Stimulated activated CD4-positive, alpha-beta T cell treated with anti-CD3 and anti-CD28 coated beads, Interleukin-1b, Interleukin-23, amount 100 ng/mL, for 1 hour (primary cell): ENCODE measurements around the gene MTMR11.
"Not testable (repeated sequence)": the region's sequence is repeated elsewhere in the genome, so short reads cannot be mapped to it uniquely, and the experiment has no call there.

Experiments used
- DNase-seq, 2 donors: peaks; one replicate each; pipeline ENCODE4 v3.0.0-alpha.2; 2020; ENCODE audit warnings: low read depth in 2 of 2

The MTMR11 gene, protein sequence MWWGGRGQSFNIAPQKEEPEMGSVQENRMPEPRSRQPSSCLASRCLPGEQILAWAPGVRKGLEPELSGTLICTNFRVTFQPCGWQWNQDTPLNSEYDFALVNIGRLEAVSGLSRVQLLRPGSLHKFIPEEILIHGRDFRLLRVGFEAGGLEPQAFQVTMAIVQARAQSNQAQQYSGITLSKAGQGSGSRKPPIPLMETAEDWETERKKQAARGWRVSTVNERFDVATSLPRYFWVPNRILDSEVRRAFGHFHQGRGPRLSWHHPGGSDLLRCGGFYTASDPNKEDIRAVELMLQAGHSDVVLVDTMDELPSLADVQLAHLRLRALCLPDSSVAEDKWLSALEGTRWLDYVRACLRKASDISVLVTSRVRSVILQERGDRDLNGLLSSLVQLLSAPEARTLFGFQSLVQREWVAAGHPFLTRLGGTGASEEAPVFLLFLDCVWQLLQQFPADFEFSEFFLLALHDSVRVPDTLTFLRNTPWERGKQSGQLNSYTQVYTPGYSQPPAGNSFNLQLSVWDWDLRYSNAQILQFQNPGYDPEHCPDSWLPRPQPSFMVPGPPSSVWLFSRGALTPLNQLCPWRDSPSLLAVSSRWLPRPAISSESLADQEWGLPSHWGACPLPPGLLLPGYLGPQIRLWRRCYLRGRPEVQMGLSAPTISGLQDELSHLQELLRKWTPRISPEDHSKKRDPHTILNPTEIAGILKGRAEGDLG

DNA sequence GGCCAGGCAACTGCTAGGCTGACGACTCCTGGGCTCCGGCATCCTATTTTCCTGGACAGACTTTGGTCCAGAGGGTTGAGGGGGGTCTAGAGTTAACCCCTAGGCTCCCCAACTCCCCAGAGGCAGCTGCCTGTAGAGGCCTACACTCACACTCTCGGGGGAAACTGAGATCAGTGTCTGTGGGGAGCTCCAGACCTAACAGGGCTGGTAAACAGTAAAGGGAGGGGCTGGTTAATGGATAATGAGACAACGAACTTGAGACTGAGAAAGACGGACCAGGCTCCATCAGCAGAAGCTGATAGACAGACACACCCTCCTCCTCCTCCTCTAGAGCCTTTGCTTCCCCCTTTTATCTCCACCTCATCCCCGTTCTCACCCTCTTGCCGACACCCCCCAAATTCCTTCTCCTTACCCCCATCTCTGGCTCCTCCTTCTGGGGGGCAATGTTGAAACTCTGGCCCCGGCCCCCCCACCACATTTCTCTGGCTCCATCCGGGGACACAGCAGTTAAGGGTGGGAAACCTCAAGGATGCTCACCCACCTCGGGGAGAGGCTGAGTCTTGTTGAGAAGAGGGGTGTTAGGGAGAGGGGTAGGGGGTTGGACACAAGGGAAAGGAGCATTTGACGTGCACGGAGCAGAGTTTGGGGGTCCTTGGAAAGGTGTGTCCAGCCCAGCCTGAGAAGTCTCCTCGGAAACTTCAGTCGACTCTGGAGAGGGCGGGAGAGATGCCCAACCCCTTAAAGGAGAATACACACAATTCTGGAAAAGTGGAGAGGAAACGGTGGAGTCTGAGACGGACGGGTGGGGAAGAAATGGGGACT is at the start of gene MTMR11:
Gene MTMR11 (minus strand): TSS at position 710 of the 822 bp plus-strand sequence. CDS start 232 bp downstream, at position 478.
- no peak for DNase-seq

DNA sequence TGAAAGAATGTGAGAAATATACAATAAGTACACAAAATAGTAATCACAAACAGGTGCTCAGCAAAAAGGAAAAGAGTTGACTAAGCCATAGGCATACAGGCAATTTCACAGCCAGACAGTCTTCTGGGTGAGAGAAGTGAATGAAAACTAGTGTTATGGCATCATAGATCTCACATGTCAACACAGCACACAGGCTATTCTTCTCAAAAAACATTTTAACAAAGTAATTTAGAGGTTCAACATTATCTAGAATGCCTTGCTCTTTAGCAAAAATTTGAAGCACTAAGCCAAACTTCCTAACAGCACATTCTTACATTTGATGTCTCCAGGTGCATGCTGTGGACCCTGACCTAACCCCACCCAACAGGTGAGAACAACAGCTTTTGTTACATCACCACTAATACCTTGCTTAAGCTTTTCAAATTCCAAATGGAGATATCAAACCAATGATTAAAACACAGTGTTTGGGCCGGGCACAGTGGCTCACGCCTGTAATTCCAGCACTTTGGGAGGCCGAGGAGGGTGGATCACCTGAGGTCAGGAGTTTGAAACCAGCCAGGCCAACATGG is 43.4 kb upstream of the MTMR11 start:
- no peak for DNase-seq

DNA sequence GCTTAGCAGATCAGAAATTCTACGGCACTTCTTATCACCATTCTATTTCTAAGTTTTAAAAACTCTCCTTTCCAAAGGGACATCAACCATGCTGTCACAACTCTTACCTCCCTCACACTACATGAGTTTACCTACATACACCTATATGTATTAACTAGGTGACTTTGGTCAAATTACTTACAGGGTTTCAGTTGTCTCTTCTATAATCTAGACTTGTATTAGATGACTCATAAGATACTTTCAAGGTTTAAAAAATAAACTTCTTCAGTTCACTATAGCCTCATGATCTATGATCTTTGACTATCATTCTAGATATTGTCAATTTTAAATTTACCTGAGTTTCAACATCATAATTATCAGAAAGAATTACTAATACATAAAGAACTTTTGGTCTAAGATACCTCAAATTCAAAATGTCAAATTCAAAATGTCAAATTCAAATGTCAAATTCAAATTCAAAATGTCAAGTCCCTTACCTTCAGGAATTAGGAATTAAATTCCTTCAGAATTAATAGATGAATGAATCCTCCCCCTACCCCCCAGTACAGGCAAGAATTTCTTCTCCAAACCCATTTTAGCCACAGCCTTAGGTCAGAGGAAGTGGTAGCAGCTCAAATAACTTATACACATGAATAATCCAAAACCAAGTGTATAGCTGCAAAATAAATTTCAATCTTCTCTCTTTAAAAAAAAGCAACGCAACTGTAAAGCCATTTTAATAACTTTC is 42.7 kb upstream of the MTMR11 start:
- DNase-seq = no peak

DNA sequence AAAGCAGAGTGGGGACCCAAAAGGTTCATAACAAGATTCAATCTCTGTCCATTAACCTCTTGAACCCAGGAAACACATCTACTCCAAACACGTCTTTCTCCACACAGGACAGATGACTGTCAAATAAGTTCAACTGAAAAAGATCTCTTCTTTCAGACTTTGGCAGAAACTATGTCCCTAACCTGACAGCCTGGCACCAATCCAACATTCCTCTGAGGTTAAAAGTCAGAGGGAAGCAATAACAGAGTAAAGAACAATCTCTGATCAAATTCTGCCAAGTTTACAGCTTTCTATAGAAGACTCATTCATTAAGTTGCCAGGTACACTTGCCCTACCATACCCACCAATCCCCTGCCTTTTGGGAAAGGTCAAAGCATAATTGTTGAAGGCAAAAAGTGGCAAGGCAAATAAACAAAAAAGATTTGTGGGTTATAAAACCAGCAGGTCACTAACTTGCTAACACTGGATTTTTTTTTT is 41.9 kb upstream of the MTMR11 start:
- no peak for DNase-seq

DNA sequence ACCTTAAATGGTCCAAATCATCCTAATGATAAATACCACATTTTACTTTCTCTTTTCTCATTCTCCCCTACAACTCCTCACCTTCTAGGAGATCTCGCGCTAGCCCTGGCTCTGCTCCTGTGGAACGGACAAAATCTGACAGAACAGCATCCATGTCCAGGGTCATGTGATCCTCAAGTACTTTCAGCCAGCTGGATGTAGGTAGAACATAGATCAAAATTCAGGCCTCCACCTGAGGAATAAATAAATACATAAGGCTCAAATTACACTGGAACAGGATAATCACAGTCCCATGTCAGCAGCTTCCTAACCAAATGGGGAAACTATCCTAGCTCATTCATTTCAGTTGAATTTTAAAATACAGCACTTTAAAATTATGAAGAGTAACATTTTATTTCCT is 40.7 kb upstream of the MTMR11 start:
- no peak for DNase-seq

DNA sequence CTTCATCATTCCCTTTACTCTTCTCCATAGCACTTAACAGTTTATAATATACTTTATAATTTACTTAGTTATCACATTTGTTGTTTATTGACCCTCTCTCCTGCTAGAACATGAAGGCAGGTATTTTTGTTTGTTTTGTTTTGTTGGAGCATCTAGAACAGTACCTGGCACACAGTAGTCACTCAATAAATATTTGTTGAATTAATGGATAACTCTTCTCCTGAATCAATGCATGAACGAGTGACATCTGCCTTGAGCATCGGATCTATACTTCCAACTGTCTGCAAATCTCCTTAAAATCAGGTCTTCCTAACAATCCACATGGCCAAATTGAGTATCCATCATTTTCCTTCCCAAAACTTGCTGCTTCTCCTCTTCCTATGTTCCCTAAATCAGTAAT is 35.9 kb upstream of the MTMR11 start:
- DNase-seq = no peak

DNA sequence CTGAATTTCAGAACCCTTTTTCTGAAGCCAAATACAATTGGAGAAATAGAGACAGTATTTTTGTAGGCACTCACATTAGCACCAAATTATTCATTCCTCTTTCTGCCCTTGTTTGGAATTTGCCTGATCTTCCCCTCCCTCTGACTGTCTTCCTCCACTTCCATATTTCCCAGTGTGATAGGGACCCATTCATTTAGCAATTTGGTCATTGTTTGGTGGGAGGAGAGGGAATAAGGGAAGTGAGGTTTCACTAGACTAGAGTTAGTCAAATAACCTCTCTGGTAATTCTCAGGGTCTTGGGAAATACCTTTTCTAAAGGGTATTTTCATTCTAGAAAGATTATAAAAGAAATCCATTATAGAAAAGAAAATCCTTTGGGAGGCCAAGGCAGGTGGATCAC is 31.0 kb upstream of the MTMR11 start:
- DNase-seq = no peak

DNA sequence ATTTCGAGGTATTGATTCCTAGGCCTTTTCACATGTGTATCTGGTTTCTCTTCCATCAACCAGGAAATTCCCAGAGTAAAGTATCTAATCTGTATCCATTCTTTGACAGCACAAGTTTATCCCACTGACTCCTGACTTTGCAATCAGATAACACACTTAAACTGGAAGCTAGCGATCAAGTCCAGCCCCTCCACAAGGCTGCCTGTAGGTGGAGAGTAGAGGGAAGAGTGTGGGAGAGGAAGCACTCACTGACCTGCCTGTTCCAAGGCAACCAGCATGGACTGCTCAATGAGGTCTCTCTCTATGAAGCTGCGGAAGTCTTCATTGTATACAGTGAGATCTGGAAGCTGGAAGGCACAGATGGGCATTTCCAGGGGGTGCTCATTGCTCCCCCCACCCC is 30.4 kb upstream of the MTMR11 start:
- no peak for DNase-seq

DNA sequence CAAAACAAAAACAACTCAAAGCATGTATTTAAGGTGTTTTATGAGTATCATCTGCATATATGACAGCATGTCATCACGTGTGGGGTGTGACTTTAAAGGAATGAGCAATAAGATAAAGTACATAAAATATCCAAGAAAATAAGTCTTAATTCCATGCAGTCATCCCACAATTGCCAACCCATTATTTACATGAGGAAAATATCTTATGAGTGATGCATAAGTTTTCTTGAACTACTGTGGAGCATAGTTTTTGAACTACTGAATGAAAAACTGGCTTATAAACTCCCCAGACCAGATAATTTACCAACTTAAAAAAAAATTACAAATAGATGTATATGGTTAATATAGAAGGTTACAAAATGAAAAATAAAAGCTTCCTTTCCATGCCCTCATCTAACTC is 29.7 kb upstream of the MTMR11 start:
- no peak for DNase-seq

DNA sequence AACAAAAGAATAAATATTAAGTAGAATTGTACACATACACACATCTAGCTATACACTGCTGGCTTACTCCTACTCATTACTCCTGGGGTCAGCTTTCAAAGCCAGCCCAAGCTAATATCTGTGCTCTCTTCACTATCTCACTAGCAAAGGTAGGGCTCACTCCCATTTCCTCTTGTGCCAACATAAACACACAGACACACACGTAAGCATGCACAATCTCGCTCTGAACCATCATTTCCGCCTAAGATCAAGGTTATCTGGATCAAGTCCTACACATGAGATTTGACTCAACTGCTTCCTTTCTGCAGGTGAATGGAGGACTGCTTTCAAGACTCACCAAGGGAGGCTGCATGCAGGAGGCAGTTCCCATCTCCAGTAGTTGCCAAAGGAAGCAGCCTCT is 28.8 kb upstream of the MTMR11 start:
- no peak for DNase-seq

DNA sequence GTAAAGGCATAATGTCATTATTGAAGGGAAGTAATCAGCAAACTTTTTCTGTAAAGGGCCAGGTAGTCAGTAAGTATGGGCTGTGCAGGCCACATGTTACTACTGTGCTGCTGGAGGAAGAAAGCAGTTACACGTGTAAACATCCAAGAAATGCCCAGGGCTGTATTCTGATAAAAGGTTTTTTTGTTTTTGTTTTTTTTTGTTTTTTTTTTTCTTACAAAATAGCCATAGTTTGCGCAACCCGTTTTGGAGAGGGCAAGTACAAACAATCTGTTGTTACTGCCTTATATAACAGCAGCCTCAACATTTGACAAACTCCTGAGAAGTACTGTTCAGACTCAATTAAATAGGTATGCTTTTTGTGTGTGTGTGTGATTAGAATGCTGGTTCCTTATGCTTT is 26.7 kb upstream of the MTMR11 start:
- no peak for DNase-seq

DNA sequence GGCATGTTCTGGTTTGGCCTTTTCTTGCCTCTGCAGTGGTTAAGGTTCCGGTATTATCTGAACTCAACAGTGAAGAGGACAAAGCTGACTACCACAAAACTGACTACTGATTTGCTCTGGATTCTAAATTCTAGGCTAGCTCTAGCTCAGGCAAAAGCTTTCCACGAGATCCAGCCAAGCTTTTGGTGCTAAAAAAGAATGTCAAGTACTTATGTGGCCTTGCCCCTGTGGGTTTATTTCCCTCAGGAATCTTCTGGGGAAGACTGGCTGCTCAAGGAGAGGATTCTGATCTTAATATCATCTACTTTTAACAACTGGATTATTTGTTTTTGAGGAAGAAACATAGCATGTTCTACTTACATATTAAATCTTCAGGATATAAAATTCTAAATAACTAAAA is 26.1 kb upstream of the MTMR11 start:
- DNase-seq = no peak

DNA sequence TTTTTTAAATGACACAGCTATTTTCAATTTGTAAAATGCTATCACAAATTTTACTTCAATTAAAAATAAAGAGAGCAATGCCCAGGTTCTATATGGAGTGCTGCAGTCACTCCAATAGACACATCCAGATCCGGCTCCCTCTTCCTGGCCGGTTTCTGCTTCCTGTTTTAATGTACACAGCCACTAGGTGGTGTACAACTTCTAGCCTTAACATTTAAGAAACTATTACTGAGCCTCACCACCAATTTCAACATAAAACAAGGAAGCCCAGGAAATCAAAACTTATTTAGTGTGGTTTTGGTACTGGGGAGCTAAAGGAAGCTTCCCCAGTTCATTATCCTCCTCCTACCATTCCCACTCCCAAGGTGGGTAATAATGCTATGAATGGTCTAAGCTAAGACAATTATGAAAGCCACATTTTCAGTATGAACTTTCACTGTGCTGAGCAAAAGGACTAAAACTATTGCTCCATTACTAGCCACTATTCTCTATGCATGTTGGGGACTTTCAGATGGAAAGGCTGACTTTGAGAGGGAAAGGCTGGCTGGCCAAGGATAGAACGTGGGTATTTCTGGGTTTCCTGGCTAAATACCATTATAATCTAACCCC is 25.5 kb upstream of the MTMR11 start:
- no peak for DNase-seq

DNA sequence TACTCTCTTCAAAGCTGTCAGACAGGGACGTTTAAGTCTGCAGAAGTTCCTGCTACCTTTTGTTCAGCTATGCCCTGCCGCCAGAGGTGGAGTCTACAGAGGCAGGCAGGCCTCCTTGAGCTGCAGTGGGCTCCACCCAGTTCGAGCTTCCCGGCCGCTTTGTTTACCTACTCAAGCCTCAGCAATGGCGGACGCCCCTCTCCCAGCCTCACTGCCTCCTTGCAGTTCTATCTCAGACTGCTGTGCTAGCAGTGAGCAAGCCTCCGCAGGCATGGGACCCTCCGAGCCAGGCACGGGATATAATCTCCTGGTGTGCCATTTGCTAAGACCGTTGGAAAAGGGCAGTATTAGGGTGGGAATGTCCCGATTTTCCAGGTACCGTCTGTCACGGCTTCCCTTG is 20.9 kb upstream of the MTMR11 start:
- DNase-seq = not testable (repeated sequence)

DNA sequence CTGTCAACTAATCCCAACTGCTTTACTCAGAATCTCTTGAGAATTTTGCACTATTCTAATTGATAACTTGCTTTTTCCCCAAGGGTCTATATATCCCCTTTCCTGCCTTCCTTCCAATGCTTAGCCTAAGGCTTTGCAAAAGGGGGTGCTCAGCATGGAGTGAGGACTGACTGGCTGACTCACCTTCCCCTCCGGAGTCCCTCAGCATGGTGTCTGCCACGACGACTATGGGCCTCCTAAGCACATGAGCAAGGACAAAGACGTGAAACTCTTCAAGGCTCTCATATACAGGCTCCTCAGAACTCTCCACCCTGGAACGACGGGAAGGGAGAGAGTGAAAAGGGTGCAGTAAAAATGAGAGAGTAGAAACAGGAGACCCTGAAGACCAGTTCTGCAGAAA is 13.2 kb upstream of the MTMR11 start:
- no peak for DNase-seq

DNA sequence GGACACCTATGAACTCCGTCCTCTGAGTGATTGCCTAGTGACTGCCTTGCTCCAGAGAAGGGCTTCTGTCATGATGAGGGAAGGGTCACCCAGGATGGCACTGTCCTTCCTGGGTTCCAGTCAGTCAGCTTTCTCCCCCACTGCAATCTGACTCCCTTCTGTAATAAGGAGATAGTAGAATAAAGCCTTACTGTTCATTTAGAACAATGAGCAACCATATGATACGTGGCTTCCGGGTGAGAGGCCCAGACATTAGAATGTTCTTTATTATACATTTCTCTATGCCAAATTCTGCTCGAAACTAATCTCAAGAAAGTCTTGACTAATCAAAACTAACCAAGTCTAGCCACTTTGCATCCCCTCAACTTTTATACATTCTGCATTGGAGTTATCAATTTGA is 8.5 kb upstream of the MTMR11 start:
- DNase-seq = no peak

DNA sequence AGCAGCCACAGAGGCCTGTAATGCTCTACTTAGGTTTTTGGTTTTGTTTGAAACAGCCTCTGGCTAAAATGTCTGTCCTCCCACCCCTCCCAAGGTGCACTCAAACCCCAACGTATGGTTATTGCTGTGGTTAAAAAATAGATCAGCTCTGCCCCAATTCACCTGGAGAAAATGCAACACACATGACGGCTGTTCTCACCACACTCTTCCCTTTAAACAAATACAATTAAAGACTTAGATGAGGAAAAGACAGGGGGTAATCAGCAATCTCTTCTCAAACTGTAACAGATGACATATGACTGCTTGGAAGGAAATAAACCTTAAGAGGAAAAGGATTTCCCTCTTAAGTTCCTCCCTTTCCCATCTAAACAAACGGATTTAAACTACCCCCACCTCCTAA is 6.2 kb upstream of the MTMR11 start:
- DNase-seq = no peak

DNA sequence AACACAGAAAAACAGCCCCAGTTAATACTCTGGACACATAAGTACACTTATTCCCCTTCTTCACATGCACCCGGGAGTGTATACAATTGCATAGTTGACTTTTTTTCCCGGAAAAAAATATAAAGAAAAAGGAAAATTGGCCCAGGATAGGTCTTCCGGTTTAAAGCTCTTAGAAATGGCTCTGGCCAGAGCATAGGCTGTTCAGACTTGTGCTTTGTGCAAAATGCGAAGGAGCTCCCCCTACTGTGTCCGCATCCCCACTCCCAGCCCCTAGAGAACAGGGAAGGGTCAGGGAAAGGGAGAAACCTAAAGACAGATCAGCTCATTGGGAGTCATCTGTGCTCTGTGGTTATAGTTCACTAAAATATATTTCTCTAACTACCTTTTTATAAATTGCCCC is 5.5 kb upstream of the MTMR11 start:
- DNase-seq = no peak

DNA sequence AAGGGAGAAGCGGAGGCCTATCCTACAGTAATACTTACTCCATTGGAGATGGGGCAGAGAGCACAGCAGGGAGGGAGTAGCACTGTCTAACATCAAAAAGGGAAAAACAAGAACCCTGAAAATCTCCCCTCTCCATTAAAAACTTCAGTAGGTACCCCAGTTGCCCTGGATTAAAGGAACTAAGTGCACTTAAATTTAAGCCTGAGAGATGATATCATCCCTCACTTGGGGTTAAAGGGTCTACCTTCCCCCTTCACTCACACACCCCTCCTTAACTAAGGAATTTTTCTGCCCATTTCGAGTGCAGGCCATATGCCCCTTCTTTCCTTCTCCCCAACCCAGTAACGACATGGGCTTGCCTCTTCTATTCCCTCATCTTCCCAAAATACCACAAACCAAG is 3.7 kb upstream of the MTMR11 start:
- DNase-seq = no peak

DNA sequence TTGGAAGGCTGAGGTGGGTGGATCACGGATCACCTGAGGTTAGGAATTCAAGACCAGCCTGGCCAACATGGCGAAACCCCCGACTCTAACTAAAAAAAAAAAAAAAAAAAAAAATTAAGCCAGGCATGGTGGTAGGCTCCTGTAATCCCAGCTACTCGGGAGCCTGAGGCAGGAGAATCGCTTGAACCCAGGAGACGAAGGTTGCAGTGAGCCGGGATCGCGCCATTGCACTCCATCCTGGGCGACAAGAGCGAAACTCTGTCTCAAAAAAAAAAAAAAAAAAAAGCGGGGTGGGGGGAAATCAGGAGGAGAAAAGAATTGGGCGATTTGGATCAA is 2.0 kb upstream of the MTMR11 start:
- DNase-seq = not testable (repeated sequence)

DNA sequence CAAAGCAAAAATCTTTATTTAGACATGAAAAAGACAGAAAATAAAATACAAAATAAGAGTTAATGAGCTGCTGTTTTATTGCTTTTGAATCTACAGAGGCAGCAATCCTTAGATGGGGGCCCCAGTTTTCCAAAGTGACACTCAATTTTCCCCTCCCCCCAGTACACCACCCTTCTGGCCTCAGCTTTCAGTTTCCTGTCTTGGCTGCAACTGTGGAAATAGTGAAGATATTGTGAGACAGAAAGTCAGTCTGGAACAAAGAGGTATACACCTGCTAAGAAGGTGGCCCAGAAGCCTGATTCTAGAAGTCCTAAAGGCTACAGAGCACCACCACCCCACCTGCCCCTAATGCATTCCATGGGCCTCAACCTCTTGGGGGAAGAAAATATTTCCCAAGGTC is 1.1 kb upstream of the MTMR11 start:
- no peak for DNase-seq
